ENCODE data around the gene SERGEF.

The SERGEF gene

DNA sequence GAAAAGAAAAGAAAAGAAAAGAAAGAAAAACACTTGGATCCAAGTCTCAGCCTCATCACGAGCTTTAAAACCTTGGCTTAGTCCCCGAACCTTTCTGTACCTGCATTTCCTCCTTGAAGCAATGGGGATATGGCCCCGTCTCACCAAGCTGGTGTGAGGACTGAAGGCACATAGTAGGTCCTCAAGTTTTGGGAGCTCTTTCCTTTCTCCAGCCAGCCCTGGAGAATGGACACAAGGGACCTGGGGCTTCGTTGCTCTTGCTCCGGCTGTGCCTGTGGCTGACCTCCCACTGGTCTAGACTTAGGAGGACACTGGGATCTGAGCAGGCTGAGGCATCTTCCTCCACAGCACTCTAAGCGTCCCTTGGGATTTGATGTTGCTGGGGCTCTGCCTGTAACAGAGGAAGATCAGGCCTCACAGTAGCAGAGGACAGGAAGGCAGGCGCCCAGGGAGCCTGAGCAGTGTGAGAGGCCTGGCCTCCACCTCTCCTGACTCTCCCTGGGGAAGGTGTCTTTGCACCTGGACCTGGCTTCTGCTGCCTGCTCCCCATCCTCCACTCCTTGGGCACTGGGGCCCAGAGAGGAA, 245.5 kb downstream of the SERGEF start:
- no peak for DNase-seq

DNA sequence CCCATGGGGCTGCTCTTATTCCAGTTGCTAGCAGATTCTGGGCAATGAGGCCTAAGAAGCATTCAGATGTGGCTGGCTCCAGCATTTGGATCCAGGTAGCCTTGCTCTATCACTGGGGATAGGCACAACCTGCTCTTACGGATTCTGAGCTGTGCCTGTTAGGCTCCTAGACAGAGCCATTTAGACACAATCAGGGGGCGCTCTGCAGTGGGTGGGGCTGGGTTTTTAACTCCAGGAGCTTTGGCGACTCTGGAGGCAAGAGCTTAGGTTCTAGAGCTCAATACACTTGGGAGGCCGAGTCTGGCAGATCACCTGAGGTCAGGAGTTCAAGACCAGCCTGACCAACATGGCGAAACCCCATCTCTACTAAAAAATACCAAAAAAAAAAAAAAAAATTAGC, 246.3 kb downstream of the SERGEF start:
- no peak for DNase-seq

DNA sequence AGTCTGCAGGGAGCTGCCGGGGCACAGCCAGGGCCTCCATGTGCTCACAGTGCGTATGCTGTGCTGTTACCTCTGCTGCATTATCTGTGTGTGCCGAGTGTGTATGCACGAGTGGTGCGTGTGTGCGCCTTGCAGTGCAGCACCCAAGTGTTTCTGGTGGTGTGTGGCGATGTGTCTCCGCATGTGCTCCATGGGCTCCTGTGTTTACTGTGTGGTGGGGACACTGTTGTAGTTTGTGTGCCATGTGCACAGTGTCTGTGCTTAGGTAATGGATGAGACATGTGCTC, 246.8 kb downstream of the SERGEF start:
- DNase-seq: no peak

DNA sequence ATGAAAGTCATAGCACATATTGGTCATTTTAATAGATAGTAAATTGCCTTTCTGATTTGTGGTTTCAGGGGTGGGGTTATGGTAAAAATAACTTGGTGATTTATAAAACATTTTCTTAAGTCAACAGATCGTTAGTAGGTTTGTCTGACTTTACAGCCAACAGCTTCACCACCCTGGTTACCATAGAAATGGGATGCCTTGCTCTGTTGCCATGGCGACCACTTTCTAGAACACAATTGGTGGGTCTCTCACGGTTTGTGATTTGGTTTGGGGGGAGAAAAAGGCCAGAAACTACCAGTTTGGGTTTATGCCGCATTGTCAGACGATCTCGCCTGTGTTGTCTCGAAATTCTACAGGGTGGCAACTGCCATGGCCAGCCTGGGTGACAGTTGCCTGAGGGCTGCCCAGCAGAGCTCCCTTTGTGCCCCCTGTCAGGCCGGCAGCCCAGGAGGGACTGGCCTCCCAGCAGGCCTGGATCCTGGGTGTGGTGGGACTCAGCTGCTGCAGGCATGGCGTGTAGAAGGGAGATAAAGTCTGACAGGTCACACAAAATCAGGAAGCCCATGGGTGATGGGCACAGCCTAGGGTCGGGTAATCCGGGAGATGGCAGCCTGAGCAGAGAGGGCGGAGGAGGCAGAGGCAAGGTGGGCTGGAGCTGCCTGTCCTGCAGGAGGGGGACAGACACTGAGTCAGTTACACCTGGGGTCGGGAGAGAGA, 247.3 kb downstream of the SERGEF start:
- DNase-seq: no peak

DNA sequence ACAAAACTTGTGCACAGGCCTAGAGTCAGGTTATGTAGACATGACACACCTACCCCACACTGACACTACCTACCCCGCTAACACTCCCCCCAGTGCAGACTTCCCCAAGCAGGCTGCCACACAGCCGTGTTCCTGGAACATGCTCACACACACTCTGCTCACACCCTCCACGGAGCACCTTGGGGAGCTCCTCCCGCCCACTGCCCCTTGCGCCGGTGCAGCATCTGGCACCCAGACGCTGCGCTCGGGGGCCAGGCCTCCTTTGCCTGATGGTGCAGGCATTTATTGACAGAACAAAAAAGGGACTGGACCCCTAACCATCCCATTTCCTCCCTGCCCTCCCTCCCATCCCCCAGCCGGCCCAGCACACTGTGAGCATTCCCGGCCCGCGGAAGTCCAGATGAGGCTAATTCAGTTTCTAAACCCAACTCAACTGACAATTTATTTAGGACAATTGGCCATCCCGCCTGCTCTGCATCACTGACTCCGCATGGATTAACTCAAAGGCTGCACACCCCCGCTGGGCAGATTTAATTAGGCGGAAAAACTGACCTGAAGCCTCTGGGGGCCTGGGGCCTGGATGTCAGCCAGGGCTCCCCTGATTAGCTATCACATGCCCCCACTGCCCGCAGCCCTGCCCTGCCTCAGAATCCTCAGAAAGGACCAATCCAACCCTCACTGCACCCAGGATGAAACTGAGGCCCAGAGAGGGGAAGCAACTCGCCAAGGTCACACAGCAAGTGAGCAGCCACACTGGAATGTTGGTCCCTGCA, 248.2 kb downstream of the SERGEF start:
- DNase-seq: no peak

DNA sequence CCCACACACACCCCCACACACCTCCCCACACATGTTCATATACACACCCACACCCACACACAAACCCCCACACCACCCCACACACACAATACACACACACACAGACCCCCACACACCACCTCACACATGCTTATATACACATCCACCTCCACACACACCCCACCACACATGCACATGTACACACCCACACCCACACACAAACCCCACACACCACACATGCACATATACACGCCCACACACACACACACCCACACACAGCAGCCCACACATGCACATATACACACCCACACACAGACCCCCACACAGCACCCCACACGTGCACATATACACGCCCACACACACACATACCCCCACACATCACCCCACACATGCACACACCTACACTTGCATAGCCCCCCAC, 249.1 kb downstream of the SERGEF start:
- DNase-seq: no peak

DNA sequence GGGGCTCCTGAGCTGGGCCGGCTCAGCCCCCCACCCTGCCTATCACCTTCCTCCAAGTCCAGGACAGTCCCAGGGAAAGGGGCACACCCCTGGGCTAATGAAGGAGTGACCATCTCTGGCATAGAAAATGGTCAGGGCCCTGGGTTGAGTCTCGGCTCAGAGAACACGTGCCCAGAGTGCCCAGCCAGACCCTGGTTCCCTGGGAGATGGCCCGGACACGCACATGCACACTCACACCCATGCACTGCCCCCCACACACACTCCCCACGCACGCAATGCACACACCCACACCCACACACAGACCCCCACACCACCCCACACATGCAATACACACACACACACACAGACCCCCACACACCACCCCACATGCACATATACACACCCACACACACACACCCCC, 249.6 kb downstream of the SERGEF start:
- DNase-seq: no peak

DNA sequence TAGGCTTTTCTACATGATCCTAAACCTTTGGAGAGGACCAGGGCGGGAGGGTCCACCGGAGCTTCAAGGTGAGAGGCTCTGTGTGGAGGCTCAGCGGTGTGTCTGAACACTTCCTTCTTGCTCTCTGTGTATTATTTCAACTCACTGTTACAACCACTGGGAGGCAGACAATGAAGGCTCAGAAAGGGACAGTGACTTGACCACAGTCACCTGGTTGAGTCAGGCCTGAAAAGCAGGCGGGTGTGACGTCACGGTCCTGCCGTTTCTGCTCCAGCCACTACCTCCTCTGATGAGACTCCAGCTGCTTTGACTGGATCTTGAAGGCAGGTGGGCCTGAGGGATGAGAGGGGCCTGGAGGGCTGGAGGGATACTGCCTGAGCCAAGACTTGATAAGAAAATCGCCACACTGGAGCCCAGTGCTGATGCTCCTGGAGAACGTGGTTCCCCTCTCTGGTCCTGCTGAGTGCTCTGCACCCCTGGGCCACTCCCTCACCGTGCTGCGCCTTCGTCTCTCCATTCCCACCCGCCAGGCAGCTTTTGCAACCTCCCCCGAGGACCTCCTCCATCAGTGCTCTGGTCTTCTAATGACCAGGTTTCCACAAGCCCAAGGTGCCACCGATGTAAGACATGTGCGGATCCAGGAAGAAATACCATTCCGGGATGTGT, 250.4 kb downstream of the SERGEF start:
- DNase-seq: no peak

DNA sequence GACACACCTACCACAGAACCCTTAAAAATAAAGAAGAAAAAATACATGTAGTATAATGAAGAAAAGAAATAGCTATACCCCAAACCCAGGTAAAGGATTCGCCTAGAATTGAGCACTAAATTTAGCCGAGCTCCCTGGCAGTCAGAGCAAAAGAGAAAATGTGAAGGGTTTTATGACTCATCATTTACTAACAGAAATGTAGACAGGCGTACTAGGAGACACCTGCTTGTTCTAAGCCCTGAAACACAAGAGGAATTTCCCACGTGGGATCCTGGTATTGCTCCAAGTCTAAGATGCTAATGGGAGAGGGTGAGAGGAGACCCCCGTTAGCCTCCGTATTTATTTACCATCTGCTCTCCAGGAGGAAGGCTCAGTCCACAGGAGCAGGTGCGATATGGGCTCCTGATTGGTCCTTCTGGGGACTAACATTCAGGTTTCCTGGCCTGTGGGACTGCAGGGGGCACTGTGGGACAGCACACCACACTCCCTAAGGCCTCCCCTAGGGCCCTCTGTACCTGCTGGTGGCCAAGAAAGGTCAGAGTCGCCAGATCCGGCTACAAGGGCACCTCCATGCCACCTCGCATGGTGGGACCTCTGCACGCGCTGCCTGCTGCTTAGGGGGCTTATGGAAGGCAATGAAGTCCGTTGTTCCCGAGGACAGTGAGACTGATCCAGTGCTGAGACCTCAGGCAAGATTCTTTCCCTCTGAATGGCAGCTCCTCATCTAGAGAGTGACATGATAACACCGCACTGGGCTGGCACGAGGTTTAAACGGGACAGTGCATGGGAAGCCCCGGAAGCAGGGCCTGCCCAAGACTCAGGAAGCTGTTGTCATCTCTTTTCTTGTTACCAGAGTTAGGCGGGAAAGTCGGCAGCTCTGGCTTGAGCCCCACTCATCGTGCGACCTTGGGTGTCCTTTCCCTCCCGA, 252.5 kb downstream of the SERGEF start:
- peak; percentile 72 for DNase-seq

DNA sequence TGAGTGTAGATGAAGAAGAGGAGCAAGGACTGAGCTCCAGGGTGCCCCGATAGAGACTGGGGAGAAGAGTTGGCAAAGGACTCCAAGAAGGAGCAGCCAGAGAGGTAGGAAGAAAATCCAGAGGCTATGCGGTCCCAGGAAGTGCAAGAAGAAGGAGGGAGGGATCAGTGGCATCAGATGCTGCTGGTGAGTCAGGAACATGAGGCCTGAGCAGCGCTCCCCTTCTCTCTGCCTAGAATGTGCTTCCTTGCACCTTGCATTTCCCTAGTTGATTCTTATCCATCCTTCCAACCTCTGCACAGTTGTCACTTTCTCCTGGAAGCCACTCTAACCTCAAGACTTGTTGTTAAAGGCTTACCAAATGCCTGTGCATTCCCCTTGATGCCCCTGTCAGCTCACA, 257.0 kb downstream of the SERGEF start:
- DNase-seq: no peak

DNA sequence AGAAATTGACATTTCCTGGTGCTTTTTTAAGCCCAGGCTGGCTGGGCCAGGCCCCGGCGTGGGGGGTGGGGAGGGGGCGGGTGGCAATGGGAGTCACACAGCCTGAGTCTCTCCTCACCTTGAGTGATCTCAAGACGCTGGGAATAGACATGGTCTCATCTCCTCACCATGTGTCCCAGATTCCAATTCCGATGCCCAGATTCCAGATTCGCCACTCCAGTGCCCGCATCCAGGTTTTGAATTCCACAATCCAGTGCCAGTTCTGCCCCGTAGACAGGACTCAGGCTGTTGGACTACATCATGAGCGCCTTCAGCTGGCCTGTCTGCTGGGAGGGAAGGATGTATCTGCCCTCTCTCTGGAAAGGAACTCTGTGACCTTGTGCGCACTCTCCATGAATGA, 259.2 kb downstream of the SERGEF start:
- DNase-seq: no peak

DNA sequence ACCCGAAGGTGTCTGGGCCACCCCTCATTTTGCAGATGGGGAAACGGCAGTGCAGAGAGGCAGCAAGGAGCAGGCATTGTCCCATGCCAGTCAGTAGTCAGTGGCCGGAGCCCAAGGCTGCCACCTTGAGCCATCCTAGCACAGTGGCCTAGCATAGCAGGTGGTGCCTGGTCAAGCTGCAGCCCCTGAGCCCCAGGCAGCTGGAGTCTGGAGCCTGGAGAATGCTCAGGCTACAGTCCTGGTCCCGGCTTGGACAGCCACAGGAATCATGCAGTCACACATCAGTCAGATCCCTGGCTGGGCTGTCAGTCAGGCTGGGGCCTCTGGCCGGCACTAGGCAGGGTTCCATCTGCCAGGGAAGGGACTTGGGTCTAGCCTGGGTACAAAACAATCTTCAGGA, 259.7 kb downstream of the SERGEF start:
- no peak for DNase-seq

DNA sequence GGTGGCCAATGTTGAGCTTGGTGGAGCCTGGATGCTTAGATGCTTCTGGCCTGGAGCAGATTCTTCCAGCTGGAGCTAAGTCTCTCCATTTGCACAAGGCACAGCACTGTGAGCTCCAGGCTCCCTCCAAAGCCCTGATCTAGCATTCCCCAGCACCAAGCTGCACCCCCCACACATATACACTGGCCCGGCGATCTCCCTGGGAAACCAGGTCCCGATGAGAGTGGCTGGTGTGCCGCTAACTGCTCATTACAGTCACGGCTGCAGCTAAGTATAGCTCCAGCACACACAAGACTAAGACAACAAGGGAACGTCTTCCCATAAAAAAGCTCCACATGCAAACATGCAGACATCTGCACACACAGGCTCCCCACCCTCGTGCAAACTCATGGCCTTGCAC, 260.7 kb downstream of the SERGEF start:
- no peak for DNase-seq

DNA sequence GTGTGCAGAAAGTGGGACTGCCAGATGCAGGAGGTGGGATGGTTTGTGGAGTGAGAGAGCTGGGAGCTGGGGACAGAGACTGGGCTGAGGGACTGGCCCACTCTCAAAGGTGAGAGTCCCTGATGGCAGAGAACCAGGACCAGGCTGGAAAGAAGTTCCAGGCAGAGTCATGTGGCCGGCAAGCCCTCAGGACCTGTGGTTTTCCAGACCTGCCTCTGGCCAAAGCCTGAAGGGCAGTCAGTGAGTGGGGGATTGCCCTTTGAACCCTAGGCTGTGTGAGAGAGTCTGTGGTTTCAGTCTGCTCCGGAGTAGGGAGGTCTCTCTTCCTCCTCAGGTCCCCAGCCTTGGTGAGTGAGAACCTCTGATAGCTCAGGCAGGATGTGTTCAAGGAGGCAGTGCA, 261.3 kb downstream of the SERGEF start:
- DNase-seq: no peak

DNA sequence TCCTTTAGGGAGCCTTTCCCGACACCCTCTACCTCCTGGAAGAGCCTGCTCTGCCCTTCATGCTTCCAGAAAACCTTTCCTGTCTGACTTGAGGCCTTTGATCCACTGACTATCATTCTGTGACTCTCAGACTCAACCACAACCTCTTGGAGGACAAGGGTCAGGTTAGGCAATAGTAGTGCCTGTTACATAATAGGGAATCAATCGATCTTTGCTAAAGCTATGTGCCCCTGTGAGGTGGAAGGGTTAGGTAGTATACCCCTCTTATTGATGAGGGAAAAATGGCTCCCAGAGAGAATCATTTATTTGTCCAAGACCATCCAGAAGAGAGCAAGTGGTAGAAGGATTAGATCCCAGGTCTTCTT, 262.1 kb downstream of the SERGEF start:
- DNase-seq: no peak

DNA sequence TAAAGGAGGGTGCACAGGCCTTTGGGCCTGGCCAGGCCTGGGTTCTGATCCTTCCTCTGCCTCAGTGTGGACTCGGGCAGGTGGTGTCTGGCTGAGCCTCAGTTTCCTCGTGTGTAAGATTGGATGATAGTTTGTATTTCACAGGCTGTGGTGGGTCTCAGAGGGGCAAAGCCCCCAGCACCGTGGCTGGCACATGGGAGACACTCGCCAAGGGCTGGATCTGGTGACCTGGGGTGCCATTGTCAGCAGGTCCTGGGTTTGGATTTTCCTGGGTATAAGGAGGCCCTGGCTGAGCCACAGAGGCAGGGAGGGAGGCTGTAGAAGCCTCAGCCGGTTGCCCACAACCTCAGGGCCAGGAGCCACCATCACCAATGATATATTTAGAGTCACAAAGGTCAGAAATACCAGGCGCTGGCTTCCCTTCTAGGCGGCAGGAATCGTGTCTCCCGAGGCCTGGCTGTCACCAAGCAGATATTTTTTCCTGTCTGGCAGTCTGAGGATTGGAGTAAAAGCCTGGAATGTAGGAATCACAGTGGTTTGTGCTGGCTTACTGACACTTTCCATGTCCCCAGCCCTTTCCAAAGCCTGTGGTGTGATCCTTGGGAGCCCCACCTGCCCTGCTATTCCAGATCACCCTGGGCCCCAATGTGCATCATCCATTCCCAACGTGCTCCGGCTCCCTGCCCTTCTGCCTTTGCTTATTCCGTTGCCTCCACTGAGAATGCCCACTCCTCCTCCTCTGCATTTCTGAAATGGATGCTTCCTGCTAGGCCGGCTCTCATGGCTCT, 262.6 kb downstream of the SERGEF start:
- no peak for DNase-seq

DNA sequence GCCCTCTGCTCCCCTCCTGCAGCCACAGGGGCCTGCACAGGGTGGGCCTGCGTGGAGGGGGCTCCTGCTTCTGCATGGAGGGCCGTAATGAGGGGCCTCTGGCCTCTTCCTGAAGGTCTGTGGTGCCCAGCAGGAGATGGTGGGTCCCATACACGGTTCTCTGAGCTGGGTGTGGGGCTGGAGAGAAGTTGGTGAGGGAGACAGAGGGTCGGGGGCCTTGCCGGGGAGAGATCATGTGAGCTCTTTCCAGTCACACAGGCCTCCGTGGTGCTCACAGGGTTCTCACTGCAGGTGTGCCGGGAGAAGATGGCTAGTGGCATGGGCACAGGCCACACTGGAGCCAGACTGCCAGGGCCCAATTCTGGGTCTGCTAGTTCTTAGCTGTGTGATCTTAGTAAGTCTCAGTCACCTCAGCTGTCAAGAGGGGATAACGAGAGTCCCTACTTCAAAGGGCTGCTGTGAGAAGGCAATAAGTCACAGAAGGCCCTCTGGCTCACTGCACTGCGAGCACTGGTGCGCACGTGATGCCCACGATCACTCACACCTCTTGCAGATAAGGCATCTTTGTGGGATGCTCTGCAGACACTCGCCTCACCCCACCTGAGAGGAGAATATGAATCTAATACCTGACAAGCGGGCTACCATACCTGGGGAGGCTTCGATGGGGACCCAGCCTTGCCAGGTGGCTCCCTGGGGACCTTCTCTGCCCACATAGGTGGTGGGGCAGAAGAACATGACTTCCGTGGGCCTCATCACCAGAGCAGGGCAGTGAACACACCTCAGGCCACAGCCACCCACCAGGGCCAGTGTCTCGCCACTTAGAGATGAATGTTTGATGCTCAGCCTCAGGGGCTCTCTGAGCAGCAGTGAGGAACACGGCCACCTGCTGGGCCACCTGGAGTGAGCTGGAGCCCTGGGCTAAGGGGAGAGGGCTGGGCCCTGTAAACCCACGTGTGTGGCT, 263.8 kb downstream of the SERGEF start:
- DNase-seq: no peak

DNA sequence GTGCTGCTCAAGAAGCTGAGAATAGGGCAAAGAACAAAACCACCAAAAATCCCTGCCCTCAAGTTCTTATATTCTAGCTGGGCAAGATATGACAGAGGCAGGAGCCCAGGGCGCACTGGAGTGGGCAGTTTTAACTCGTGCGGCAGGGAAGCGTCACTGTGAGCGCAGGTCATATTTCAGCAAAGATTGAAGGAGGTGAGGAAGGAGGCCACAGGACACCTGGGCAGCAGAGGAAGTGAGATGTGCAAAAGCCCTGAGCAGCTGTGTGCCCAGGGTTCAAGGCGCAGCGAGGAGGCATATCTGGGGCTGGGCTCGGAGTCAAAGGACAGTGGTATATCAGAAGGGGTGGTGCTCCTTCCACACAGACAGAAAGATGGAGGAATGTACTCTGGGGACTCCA, 264.8 kb downstream of the SERGEF start:
- DNase-seq: no peak

DNA sequence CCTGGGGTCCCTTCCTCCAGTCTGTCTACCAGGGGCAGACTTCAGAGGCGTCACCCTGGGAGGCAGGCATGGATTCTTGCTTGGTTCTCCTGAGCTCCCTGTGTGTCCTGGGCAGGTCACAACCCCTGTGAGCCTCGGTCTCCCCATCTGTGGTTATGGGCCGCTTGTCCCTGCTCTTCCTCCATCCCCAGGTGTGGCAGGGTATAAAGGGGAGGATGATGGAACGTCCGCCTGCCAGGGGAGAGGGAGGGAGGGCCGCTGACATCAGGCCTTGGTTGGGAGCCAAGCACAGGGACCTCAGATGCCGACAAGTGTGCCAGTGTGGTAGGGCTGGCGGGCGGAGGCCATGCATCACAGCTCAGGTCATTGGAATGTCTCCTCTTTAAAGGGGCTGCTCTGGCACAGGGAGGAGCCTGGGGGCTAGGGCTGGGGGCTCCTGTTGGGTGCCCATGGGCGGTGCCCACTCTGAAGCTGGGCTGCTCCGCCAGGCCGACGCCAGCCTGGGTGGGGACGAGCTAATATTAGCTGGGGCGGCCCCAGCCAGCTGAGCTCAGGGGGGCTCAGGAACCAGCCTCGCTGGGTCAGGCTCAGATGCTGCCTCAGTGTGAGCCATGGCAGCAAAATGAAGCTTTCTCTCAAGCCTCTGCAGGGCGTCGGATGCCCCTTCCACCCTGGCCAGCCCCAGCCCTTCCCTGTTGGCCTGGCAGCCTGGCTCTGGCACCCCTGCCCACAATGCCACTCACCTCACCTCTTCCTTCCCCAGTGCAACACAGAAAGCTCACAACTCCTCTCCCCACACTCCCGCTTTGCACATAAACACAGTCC, 265.5 kb downstream of the SERGEF start:
- DNase-seq: no peak

DNA sequence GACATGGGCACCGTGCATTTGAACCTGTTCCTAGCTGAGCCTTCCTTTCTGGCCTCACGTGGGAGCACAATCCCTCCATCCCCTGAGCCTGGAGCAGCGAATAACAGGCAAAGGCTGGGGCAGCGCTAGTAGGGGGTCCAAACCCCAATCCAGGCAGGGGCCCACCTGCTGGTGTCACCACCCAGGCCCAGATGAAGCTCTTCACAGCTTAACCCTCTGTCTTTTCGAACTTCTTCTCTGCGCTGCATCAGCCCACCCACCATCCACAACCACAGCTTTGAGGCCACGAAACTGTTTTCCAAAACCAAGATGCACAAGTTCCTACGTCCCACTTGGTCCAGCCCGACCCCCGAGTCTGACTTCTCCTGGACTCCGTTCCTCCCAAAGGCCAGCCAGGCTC, 266.8 kb downstream of the SERGEF start:
- DNase-seq: no peak
